Glutamatergic neuron (in vitro differentiated cells): ENCODE results near the gene MST1R. TPM values are rescaled to one million over a fixed set of nuclear protein-coding genes. Genes with fewer than 3 reads are reported as not detected.

Experiments
- DNase-seq: peaks from one replicate; pipeline ENCODE4 v3.0.0; 2022
- H3K27ac Mint-ChIP-seq: one replicate; pipeline ENCODE4 v1.8.0; 2020; ENCODE audit warnings: mild to moderate bottlenecking, mixed read lengths, inconsistent platforms; ENCODE audit not compliant: unreplicated experiment
- H3K27me3 Mint-ChIP-seq: one replicate; pipeline ENCODE4 v1.8.0; 2020; ENCODE audit warnings: mild to moderate bottlenecking, moderate library complexity, mixed read lengths, inconsistent platforms; ENCODE audit not compliant: unreplicated experiment
- H3K36me3 Mint-ChIP-seq: one replicate; pipeline ENCODE4 v1.8.0; 2020; ENCODE audit warnings: mild to moderate bottlenecking, mixed read lengths, inconsistent platforms; ENCODE audit not compliant: unreplicated experiment
- H3K4me1 Mint-ChIP-seq: one replicate; pipeline ENCODE4 v1.8.0; 2020; ENCODE audit warnings: mild to moderate bottlenecking, low read depth, mixed read lengths, inconsistent platforms; ENCODE audit not compliant: unreplicated experiment
- H3K4me3 Mint-ChIP-seq: one replicate; pipeline ENCODE4 v1.8.0; 2020; ENCODE audit warnings: mild to moderate bottlenecking, mixed read lengths, inconsistent platforms; ENCODE audit not compliant: unreplicated experiment
- H3K9me3 Mint-ChIP-seq: one replicate; pipeline ENCODE4 v1.8.0; 2020; ENCODE audit warnings: mild to moderate bottlenecking, moderate library complexity, mixed read lengths, inconsistent platforms; ENCODE audit not compliant: unreplicated experiment
- total RNA-seq: library from RNA; stranded (reverse); fragmentation: NEBNext Ultra II Directional; extraction: Animal tissue kit (Norgen Biotek cat#: 25700); gene quantifications from one replicate; pipeline ENCODE4 v1.2.1, GENCODE V29; 2021; ENCODE audit not compliant: unreplicated experiment
- TF ChIP-seq, protein P1 (sequence below): fragments of 200-600 bp; sonication (generic); IDR thresholded peaks from one replicate; pipeline ENCODE4 v1.5.0; 2021; ENCODE audit not compliant: partially characterized antibody, unreplicated experiment

Gene MST1R
- total RNA-seq, 1 donor from 2014 or later, result 8.6 TPM

GRCh38 chr3:49871531-49872153 lies 32.0 kb downstream of the MST1R start:
- Mint-ChIP-seq H3K27ac (peak overlapping the region; percentile 55), H3K27me3 (peaks cover 20% of the 10 kb centered on the region), H3K36me3 (no peaks in the 10 kb centered on the region), H3K4me1 (peaks cover 23% of the 10 kb centered on the region), H3K4me3 (no peak overlapping the region), H3K9me3 (peaks cover 17% of the 10 kb centered on the region)
- DNase-seq, result no peak
- TF ChIP-seq, protein P1, sequence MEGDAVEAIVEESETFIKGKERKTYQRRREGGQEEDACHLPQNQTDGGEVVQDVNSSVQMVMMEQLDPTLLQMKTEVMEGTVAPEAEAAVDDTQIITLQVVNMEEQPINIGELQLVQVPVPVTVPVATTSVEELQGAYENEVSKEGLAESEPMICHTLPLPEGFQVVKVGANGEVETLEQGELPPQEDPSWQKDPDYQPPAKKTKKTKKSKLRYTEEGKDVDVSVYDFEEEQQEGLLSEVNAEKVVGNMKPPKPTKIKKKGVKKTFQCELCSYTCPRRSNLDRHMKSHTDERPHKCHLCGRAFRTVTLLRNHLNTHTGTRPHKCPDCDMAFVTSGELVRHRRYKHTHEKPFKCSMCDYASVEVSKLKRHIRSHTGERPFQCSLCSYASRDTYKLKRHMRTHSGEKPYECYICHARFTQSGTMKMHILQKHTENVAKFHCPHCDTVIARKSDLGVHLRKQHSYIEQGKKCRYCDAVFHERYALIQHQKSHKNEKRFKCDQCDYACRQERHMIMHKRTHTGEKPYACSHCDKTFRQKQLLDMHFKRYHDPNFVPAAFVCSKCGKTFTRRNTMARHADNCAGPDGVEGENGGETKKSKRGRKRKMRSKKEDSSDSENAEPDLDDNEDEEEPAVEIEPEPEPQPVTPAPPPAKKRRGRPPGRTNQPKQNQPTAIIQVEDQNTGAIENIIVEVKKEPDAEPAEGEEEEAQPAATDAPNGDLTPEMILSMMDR, result no peak

- peak; percentile 81 for DNase-seq
- no peaks in the 10 kb centered on the region for H3K36me3 Mint-ChIP-seq
- peak within 1 kb of the TSS; percentile 99 for H3K4me3 Mint-ChIP-seq
- peaks cover 15% of the 10 kb centered on the region for H3K27me3 Mint-ChIP-seq
- H3K27ac Mint-ChIP-seq, result peak within 1 kb of the TSS; percentile 100
- H3K9me3 Mint-ChIP-seq, result peaks cover 13% of the 10 kb centered on the region
- H3K4me1 Mint-ChIP-seq, result peaks cover 32% of the 10 kb centered on the region
- TF ChIP-seq, protein P1, result no peak
Measured at GRCh38 chr3:49869525-49870126, 34.0 kb downstream of the MST1R start, which contains the start of gene CAMKV. TSS of gene CAMKV (minus strand) at chr3:49869906. CDS start at chr3:49862388, 7,518 bp downstream.

DNA sequence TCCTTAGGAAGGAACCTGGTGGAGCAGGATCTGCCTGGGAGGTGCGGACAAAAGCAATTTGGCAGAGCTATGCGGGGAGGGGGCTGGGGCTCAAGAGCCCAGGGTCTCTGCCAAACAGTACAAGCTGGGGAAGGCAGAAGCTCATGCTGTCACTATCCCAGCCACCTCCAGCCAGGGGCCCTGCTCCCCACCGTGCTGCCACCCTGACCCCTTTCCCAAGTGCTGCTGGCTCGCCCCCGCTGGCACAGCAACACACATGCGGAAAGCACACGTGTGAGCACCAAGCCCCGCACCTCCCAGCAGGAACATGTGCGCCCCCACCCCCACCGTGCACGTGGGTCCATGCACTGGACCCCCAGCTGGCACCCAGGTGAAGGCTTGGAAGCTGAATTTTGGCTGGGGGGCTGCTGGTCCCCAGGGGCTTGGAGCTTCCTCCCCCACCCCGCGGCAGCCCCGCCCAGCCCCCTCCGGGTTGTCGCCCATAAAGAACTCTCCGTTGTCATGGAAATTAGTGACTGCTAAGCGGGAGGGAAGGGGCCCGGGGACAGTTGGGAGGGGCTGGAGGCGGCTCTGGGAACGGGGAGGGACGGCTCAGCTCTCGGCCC lies 34.7 kb downstream of the MST1R start:
- Mint-ChIP-seq H3K9me3 (peaks cover 14% of the 10 kb centered on the region), H3K36me3 (no peaks in the 10 kb centered on the region), H3K27me3 (peaks cover 15% of the 10 kb centered on the region), H3K4me3 (peak overlapping the region; percentile 99), H3K4me1 (peaks cover 35% of the 10 kb centered on the region), H3K27ac (peak overlapping the region; percentile 100)
- peak; percentile 77 for DNase-seq
- TF ChIP-seq, protein P1, result no peak

DNA sequence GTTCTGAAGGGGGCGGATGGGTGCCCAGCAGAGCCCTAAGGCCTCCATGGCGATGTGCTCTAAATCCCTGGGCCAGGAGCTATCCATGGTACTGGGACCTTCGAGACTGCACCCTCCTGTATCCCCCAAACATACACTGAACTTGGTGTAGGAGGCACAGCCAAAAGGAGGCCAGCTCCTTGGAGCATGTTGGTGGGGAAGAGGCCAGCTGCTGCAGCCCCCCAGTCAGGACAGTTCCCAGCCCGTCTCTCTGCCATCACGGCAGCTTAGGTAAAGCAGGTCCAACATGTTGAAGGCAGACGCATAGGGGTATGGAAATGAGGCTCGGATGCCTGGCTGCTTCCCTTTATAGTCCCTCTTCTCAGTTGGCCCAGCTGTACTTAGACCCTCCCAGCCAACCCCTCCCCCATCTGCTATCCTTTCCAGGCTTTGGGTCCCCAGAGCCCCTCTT lies 35.8 kb downstream of the MST1R start:
- peak overlapping the region; percentile 100 for H3K27ac Mint-ChIP-seq
- no peaks in the 10 kb centered on the region for H3K36me3 Mint-ChIP-seq
- peak; percentile 83 for DNase-seq
- H3K27me3 Mint-ChIP-seq, result peaks cover 15% of the 10 kb centered on the region
- peaks cover 14% of the 10 kb centered on the region for H3K9me3 Mint-ChIP-seq
- peak overlapping the region; percentile 99 for H3K4me3 Mint-ChIP-seq
- H3K4me1 Mint-ChIP-seq, result peaks cover 42% of the 10 kb centered on the region
- TF ChIP-seq, protein P1, result no peak
